Measurements from ENCODE around the gene SLC40A1.

Gene SLC40A1

GRCh38 chr2:189595417-189595816, 14.8 kb upstream of the SLC40A1 start:
- DNase-seq: no peak

- no peak for DNase-seq
These were observed 13.7 kb upstream of the SLC40A1 start for GRCh38 chr2:189594305-189594704.

GRCh38 chr2:189593115-189593514, 12.5 kb upstream of the SLC40A1 start:
- DNase-seq: no peak

- DNase-seq: no peak
These were observed 11.9 kb upstream of the SLC40A1 start for GRCh38 chr2:189592353-189592984.

GRCh38 chr2:189587780-189588179, 7.2 kb upstream of the SLC40A1 start:
- DNase-seq: no peak

GRCh38 chr2:189585226-189585756, 4.7 kb upstream of the SLC40A1 start:
- no peak for DNase-seq

GRCh38 chr2:189584686-189585085, 4.1 kb upstream of the SLC40A1 start:
- no peak for DNase-seq

- no peak for DNase-seq
These were observed 2.9 kb upstream of the SLC40A1 start for GRCh38 chr2:189583227-189584198.

GRCh38 chr2:189582809-189583192, 2.2 kb upstream of the SLC40A1 start:
- no peak for DNase-seq

- no peak for DNase-seq
These were observed 1.7 kb upstream of the SLC40A1 start for GRCh38 chr2:189582140-189582808.

- DNase-seq: peak in 1 of 2 experiments; percentile 1
These were observed 961 bp upstream of the SLC40A1 start for GRCh38 chr2:189581354-189582139.

- DNase-seq: peak; percentile 4 to 13
These were observed 340 bp downstream of the SLC40A1 start for GRCh38 chr2:189580241-189580651.

- DNase-seq: no peak
These were observed 900 bp downstream of the SLC40A1 start for GRCh38 chr2:189579585-189580186.

GRCh38 chr2:189578272-189578950, 2.2 kb downstream of the SLC40A1 start:
- DNase-seq: no peak

- no peak for DNase-seq
These were observed 3.5 kb downstream of the SLC40A1 start for GRCh38 chr2:189577121-189577520.

- no peak for DNase-seq
These were observed 4.2 kb downstream of the SLC40A1 start for GRCh38 chr2:189576396-189576795.

GRCh38 chr2:189574793-189575475, 5.7 kb downstream of the SLC40A1 start:
- no peak for DNase-seq

GRCh38 chr2:189570570-189571031, 10.0 kb downstream of the SLC40A1 start:
- DNase-seq: no peak

GRCh38 chr2:189569295-189569910, 11.2 kb downstream of the SLC40A1 start:
- no peak for DNase-seq

GRCh38 chr2:189566046-189566445, 14.5 kb downstream of the SLC40A1 start:
- DNase-seq: no peak
